Endothelial cell of umbilical vein (primary cell): ENCODE data around the gene MACROH2A1. TPM values are rescaled to one million over a fixed set of nuclear protein-coding genes. Genes with fewer than 3 reads are reported as not detected.

Source experiments
- BruUV-seq: library from RNA; stranded (reverse); fragments of 400-500 nt; replicated peaks from 2 replicates; lab custom pipeline; 2021; lab: Mats Ljungman, UMichigan
- CTCF ChIA-PET: fragments of 300-600, 350-600 bp; sonication (Branson Sonifier 250); formaldehyde crosslinking; loops from one replicate; lab custom pipeline; 2021; ENCODE audit warnings: antibody characterized with exemption, inconsistent platforms; lab: Charles Lee
- POLR2A ChIA-PET: fragments of 300-600, 350-600 bp; sonication (Branson Sonifier 250); formaldehyde crosslinking; loops from one replicate; lab custom pipeline; 2021; ENCODE audit warnings: antibody characterized with exemption, inconsistent platforms; lab: Charles Lee
- DNase-seq: peaks from one replicate; pipeline ENCODE4 v3.0.0-alpha.2; 2011; ENCODE audit warnings: low read depth, low spot score
- FAIRE-seq: peaks from 2 replicates; lab custom pipeline; 2011; peaks lifted over from hg19 to GRCh38; lab: Jason Lieb, UNC
- H2AFZ ChIP-seq: 2 replicates; pipeline ENCODE4 v1.6.0; 2012; ENCODE audit warnings: low read depth, low read length, control low read depth, inconsistent platforms
- H3K27ac ChIP-seq: 2 replicates; pipeline ENCODE4 v1.5.1; 2011; ENCODE audit warnings: low read depth, mild to moderate bottlenecking, control low read depth, low read length, moderate library complexity; ENCODE audit not compliant: insufficient read depth
- H3K27me3 ChIP-seq, 2 experiments: 2 replicates each; pipeline versions ENCODE4 v1.6.0 to v1.6.1; 2011; ENCODE audit warnings: low read length in 2 of 2, mixed read lengths in 1 of 2; ENCODE audit not compliant: control insufficient read depth in 2 of 2, insufficient read depth in 2 of 2
- H3K36me3 ChIP-seq, 2 experiments: 2 replicates in 1 of 2; 3 replicates in 1 of 2; pipeline ENCODE4 v1.5.1; 2011; ENCODE audit warnings: low read length in 2 of 2, mild to moderate bottlenecking in 1 of 2, moderate library complexity in 1 of 2; ENCODE audit not compliant: control insufficient read depth in 2 of 2, insufficient read depth in 2 of 2; ENCODE audit errors: extremely low read depth in 1 of 2
- H3K4me1 ChIP-seq: 3 replicates; pipeline ENCODE4 v1.5.1; 2011; ENCODE audit warnings: mild to moderate bottlenecking, low read length; ENCODE audit not compliant: control insufficient read depth, insufficient read depth; ENCODE audit errors: extremely low read depth
- H3K4me2 ChIP-seq: 2 replicates; pipeline ENCODE4 v1.6.1; 2011; ENCODE audit warnings: low read length, control low read depth, mixed read lengths; ENCODE audit not compliant: insufficient read depth
- H3K4me3 ChIP-seq, 3 experiments: fragments of 200-600 bp in 1 of 3; sonication (generic), shearing (Covaris generic) in 1 of 3; replicated peaks in 1 of 3; 2 replicates each; pipeline ENCODE4 v1.5.1; 2011 to 2016; ENCODE audit warnings: control low read depth in 3 of 3, low read length in 3 of 3, mild to moderate bottlenecking in 2 of 3, inconsistent platforms in 1 of 3, low read depth in 1 of 3, moderate library complexity in 1 of 3; ENCODE audit not compliant: insufficient read depth in 1 of 3
- H3K79me2 ChIP-seq: 2 replicates; pipeline ENCODE4 v1.6.0; 2012; ENCODE audit warnings: low read length, inconsistent platforms; ENCODE audit not compliant: control insufficient read depth, insufficient read depth
- H3K9ac ChIP-seq: replicated peaks from 2 replicates; pipeline ENCODE3; 2011; ENCODE audit warnings: low read length, control low read depth; ENCODE audit not compliant: insufficient read depth; ENCODE audit errors: extremely low read depth
- H3K9me1 ChIP-seq: replicated peaks from 3 replicates; pipeline ENCODE4 v1.6.0; 2011; ENCODE audit warnings: mild to moderate bottlenecking, low read length; ENCODE audit not compliant: control insufficient read depth, insufficient read depth; ENCODE audit errors: extremely low read depth
- H3K9me3 ChIP-seq: replicated peaks from 2 replicates; pipeline ENCODE4 v1.5.1; 2012; ENCODE audit warnings: low read length, inconsistent platforms; ENCODE audit not compliant: control insufficient read depth, insufficient read depth
- H4K20me1 ChIP-seq: replicated peaks from 2 replicates; pipeline ENCODE3; 2011; ENCODE audit warnings: mild to moderate bottlenecking, low read length; ENCODE audit not compliant: control insufficient read depth, insufficient read depth; ENCODE audit errors: extremely low read depth
- CTCF ChIP-seq, 2 donors: IDR thresholded peaks; 1 replicate in 1 of 2; 2 replicates in 1 of 2; pipeline ENCODE4 v1.5.1; 2011; ENCODE audit warnings: low read length in 2 of 2, mild to moderate bottlenecking in 2 of 2, moderate library complexity in 2 of 2, control low read depth in 1 of 2, inconsistent platforms in 1 of 2, low read depth in 1 of 2; ENCODE audit not compliant: insufficient read depth in 1 of 2; ENCODE audit errors: extremely low read depth in 1 of 2
- FOS ChIP-seq: IDR thresholded peaks from 2 replicates; pipeline ENCODE4 v1.6.1; 2011; ENCODE audit warnings: mild to moderate bottlenecking, low read length, moderate library complexity, borderline replicate concordance; ENCODE audit not compliant: insufficient read depth
- JUN ChIP-seq: IDR thresholded peaks from 2 replicates; pipeline ENCODE4 v1.6.1; 2011; ENCODE audit warnings: borderline replicate concordance, low read depth; ENCODE audit not compliant: insufficient read length, insufficient read depth
- MYC ChIP-seq: IDR thresholded peaks from one replicate; pipeline ENCODE4 v1.6.1; 2011; ENCODE audit warnings: mild to moderate bottlenecking, low read depth, low read length
- POLR2AphosphoS5 ChIP-seq: IDR thresholded peaks from 2 replicates; pipeline ENCODE4 v1.6.1; 2012; ENCODE audit warnings: low read depth, mild to moderate bottlenecking, control low read depth, low read length, moderate library complexity; ENCODE audit not compliant: insufficient read depth
- dilution Hi-C: fragments of 300-500 bp; cut with MboI; formaldehyde crosslinking; loops from one replicate; pipeline ENCODE4 v1.15.0; 2019; ENCODE audit warnings: low sequenced_read_pairs; ENCODE audit not compliant: extremely low pct_ligation_motif_present
- intact Hi-C: fragments of 100-400 bp; cut with micrococcal nuclease; formaldehyde crosslinking; loops from one replicate; pipeline ENCODE4 v1.10.0; 2022
- polyA plus RNA-seq, 4 experiments: library from polyadenylated mRNA; depleted of rRNA in 3 of 4; stranded (reverse) in 3 of 4; unstranded in 1 of 4; fragments of >200 nt; gene quantifications; 2 replicates each; pipeline versions ENCODE4 v1.2.1 to v1.2.3, GENCODE V29; 2011 to 2012; ENCODE audit warnings: missing spikeins in 1 of 4
- total RNA-seq: library from RNA; stranded (reverse); gene quantifications from 2 replicates; pipeline ENCODE4 v1.2.3, GENCODE V29; 2021

The MACROH2A1 gene
- total and polyA plus RNA-seq, 2 donors (not counting 3 experiments of a cell fraction or from before 2014, with no cell fraction given): 89.3 to 147 TPM

DNA sequence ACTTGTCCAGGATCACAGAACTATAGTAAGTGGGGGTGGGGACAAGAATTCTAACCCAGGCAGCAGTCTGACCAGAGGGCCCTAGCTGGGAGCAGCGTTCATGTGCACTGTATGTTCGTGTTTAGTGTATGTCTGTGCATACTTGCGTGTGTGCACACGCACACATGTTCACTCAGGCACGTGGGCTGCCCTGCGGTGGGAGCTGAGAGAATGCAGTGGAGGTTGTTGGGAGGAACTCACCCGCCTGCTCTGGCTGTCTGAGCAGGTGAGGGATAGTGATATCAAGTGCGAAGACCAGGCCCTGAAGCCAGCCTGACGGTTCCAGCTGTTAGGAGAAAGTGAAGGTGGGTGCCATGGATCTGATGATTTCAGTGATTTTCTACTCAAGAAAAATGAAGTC, 47.2 kb upstream of the MACROH2A1 start:
- H3K9me3 ChIP-seq: no peaks in the 10 kb centered on the region
- peaks cover 2 to 5% of the 10 kb centered on the region in 2 experiments for H3K27me3 ChIP-seq
- no peak overlapping the region for H3K27ac ChIP-seq
- H3K4me3 ChIP-seq: no peak overlapping the region
- no peaks in the 10 kb centered on the region for H3K36me3 ChIP-seq
- H3K79me2 ChIP-seq: no peaks in the 10 kb centered on the region
- DNase-seq: no peak
- ChIA-PET CTCF (interaction anchor here (1.2 to 3.0 kb wide), 4 partner anchors 10 to 106 kb away, joined by 3 to 26 read pairs (median 7); no protein-coding TSS in a partner anchor), POLR2A (no interaction called here)
- H2AFZ ChIP-seq: no peak overlapping the region
- no peak overlapping the region for H3K4me2 ChIP-seq
- no peaks in the 10 kb centered on the region for H3K9me1 ChIP-seq
- no peaks in the 10 kb centered on the region for H4K20me1 ChIP-seq
- BruUV-seq: no TSS peak
- TF ChIP-seq POLR2AphosphoS5 (no peak), MYC (no peak), JUN (no peak), FOS (no peak), CTCF (IDR thresholded peaks at IDR 0.05; ENCODE audit: extremely low read depth in 1 of 2, insufficient read depth in 1 of 2, low read depth in 1 of 2, low read length in 2 of 2) (no peak)
- H3K4me1 ChIP-seq: no peaks in the 10 kb centered on the region
- intact Hi-C loops: no loop called here
- no peak for FAIRE-seq
- H3K9ac ChIP-seq: no peak overlapping the region
- dilution Hi-C loops: no loop called here
